ENCODE measurements around the gene GRAMD2B. TPM values are rescaled to one million over a fixed set of nuclear protein-coding genes. Genes with fewer than 3 reads are reported as not detected.
"Not testable (repeated sequence)": the region's sequence is repeated elsewhere in the genome, so short reads cannot be mapped to it uniquely, and the experiment has no call there.

Gene GRAMD2B
- total RNA-seq, 1 experiment from 2014 or later = 0.52 TPM

DNA sequence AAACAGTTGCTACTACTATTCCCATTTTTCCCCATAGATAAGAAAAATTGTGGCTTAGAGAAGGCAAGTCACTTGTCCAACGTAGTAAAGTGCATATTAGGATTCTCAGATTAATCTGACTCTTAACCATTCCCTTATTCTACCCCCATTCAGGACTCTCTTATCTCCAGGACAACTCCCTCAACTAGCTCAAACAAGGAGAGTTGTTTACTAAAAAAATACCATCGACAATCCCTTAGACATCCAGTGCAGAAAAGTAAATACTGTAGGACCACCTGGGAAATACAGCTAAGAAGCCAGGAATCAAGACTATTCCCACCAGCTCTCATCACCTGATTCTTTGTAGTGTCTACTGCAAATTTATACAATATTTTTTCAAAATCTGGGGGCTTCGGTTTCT lies 9.4 kb upstream of the GRAMD2B start:
- no peak for DNase-seq (ENCODE audit: low spot score)

GRCh38 chr5:126414874-126415502 lies 8.2 kb upstream of the GRAMD2B start:
- DNase-seq (ENCODE audit: low spot score) = peak; percentile 11

- DNase-seq (ENCODE audit: low spot score) = no peak
Observed at GRCh38 chr5:126415789-126416188, 7.4 kb upstream of the GRAMD2B start.

DNA sequence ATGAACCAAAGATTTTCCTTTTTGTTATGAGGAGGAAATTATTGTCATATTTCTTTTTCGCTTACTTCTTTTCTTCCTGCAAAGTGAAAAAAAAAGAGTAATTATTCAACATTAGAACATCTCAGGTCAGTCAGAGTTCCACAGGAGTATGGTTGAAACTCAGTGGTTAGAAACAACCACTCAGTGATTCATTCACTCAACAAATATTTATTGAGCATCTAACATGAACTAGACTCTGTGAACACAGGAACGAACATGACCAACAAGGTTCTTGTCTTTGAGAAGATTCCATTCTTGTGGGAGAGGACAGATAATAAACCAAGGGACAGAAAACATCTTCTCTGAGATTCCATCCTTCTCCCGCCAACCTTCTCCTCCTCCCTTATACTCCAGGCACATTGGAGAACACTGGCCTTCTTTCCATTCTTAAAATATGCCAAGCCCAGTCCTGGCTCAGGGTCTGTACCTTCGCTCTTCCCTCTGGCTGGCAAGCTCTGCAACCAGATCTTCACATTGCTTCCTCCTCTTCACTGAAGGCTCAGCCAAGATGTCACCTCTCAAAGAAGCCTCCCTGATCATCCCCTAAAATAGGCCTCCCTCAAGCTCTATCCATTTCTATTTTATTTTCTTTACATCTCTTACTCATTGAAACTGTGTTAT lies 6.8 kb upstream of the GRAMD2B start:
- DNase-seq (ENCODE audit: low spot score) = no peak

GRCh38 chr5:126417178-126417577 lies 6.0 kb upstream of the GRAMD2B start:
- DNase-seq (ENCODE audit: low spot score) = no peak

- DNase-seq (ENCODE audit: low spot score) = no peak
Observed at GRCh38 chr5:126419102-126419501, 4.1 kb upstream of the GRAMD2B start.

DNA sequence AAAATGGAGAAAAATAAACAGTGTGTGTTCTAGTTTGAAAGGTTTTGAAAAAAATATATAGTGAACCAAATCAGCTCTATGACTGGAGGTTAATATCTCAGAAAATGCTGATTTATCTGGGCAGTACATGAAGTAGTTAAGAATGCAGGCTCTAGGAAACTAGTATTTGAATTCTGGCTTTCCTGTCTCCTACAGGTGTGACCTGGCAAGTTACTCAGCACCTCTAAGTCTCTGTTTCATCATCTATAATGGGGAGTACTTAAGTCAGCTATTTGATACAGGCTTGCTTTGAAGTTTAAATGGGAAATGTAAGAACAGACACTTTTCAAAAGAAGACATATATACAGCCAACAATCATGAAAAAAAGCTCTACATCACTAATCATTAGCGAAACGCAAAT lies 5.2 kb downstream of the GRAMD2B start:
- DNase-seq (ENCODE audit: low spot score) = no peak

- DNase-seq (ENCODE audit: low spot score) = no peak
Observed at GRCh38 chr5:126430631-126431030, 7.4 kb downstream of the GRAMD2B start.

- no peak for DNase-seq (ENCODE audit: low spot score)
Observed at GRCh38 chr5:126433701-126434100, 10.5 kb downstream of the GRAMD2B start.

- no peak for DNase-seq (ENCODE audit: low spot score)
Observed at GRCh38 chr5:126435261-126435660, 12.1 kb downstream of the GRAMD2B start.

DNA sequence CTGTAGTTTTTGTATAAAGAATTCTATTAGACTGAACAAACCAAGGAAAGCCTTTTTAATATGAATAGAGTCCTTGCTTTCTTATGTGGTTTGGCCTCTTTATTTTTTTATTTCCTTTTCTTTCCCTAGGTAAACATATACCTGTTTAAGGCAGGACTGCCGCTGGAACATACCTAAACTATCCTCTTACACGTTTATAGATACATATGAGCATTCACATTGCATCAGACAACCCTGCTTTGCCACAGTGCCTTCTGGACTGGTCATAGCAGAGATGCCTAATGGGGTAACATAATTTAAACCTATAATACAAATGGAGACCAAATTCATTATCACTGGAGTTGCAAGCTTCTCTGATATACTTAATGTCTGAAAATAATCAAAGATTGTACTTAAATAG lies 12.5 kb downstream of the GRAMD2B start:
- no peak for DNase-seq (ENCODE audit: low spot score)

- DNase-seq (ENCODE audit: low spot score) = no peak
Observed at GRCh38 chr5:126437721-126438120, 14.5 kb downstream of the GRAMD2B start.

- DNase-seq (ENCODE audit: low spot score) = no peak
Observed at GRCh38 chr5:126438267-126438666, 15.1 kb downstream of the GRAMD2B start.

DNA sequence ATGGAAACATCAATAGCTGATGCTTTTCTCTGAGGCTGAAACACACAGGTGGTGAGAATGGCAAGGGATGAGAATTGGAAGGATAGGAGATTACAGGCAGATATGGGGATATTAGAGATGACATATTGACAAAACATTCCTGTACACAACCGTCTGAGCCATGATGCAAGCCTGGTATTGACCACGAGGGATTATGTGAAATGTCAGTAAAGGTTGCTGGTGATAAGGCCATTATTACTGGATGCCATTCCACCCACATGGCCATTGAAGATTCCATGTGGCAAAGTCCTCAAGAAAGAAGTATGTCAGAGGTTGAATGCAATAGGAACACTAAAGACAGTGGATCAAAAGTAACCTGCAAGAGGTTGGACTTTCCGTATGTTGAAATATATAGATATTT lies 15.7 kb downstream of the GRAMD2B start:
- DNase-seq (ENCODE audit: low spot score) = no peak

- not testable (repeated sequence) for DNase-seq (ENCODE audit: low spot score)
Observed at GRCh38 chr5:126439724-126440123, 16.5 kb downstream of the GRAMD2B start.

GRCh38 chr5:126441230-126441629 lies 18.0 kb downstream of the GRAMD2B start:
- DNase-seq (ENCODE audit: low spot score) = no peak

GRCh38 chr5:126443374-126443851 lies 20.2 kb downstream of the GRAMD2B start:
- DNase-seq (ENCODE audit: low spot score) = no peak

DNA sequence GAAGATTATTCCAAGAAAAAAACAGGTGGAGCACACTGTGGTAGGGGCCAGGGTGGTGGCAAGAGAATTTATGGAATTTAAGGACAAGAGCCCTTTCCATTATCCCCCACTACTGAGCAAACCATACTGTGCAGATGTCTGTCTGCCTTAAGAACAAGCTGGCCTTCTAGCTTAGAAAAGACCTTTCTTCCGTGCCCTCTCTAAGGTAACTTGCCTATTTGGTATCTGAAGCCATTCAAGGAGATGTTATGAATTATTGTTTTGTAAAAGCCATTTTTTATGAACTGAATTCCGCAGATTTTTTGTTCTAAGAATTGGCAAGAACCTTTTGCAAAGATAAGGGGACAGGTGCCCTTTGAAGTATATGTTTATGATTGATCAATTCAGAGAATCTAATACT lies 20.9 kb downstream of the GRAMD2B start:
- no peak for DNase-seq (ENCODE audit: low spot score)

DNA sequence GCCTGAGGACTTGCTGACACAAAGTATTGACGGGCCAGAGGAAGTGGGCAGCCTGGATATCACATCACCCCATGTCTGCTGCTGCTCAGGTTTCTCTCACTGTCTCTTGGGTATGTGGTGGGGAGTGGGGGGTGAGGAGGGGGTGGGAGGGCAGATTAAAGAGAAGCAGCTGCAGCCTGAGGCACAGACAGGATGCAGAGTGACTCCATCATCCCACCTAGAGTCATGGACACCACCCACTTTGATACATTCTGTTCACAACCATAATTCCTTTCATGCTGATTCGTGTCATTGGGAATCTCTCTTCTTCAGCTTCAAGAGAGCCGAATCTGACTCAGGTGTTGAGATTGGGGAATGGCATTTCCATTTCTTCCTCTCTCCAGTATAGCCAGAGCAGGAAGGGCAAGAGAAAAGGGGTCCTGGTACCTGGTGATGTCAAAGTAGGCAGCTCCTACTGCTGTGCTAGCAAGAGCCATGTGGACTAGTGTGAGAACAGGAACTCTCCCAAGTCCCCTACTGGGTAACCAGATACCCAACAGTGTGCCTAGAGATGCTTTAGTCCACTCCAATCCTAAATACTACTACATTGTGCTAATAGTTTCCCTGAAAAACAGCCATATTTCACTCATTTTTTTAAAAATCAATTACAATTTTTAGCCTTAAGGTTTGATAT lies 22.4 kb downstream of the GRAMD2B start:
- no peak for DNase-seq (ENCODE audit: low spot score)

DNA sequence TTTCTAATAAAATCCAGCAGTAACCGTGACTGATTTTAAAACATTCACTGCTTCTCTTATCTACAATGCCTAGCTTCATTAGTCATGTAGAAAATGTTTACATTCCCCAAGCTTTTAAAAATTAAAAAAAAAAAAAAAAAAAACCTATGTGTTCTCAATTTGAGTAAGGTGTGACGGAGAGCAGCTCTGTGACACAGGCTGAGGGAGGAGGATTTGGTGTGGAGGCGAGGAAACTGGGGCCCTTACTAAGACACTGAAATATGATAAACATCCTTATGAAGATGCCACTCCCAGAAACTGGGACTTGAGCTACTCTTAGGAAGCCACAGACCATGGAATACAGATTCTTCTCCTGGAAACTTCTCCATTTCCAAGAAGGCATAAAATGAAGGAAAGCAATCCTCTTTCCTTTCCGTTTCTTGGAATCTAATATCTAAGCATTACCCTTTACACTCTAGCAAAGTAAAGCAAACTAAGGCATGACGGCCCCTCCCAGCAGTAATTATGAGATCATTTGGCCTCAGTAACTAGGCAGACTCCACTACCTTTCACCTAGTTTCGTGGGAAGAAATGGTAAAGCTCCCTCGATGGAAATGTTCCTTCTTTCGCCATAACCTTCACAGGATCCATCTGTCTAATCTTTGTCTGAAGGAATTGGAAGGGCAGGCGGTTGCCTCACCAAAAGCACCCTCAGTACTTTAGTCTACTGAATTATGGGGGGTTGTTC lies 23.5 kb downstream of the GRAMD2B start:
- DNase-seq (ENCODE audit: low spot score) = peak; percentile 49

DNA sequence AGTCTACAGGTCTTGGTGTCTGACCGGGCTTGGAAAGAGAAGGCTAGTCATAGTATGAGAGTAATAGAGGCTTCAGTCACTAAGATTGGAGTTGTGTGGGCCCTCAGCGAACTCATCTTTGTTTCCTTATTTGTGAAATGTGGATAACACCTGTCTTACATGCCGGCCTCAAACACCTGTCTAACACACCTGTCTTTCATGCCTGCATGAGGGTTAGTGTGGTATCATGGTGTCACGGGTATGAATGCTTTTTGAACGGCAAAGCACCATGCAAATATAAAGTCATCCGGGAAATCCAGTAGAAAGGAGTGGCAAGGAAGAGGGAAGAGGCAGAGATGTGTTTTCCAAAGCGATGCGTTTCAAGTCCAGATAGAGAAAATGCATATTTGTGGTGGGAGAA lies 25.5 kb downstream of the GRAMD2B start:
- no peak for DNase-seq (ENCODE audit: low spot score)

DNA sequence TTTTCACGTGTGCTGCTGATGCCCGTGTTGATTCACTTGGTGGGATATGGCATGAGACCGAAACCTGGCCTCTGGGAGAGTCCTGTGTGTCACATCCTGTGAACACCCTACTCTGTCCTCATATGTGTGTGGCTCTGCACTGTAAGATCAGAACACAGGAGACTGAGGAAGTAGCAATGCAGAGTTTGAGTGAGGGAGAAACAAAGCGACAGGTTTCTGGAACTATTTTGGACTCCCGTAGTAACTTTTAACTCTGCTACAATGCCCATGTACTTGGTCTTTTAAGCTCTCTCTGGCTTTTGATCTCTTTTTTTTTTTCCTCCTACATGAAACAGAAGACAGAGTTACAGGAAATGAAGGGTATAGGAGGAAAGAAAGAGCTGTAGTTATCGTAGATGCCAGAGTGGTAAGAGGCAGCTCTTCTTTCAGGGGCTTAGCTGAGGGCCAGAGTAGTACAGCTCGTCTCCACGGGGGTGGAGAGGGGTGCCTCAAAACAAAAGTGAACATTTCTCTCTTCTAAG lies 26.6 kb downstream of the GRAMD2B start:
- peak; percentile 25 for DNase-seq (ENCODE audit: low spot score)
